ENCODE data around the gene EXOC3L4.

The EXOC3L4 gene

DNA sequence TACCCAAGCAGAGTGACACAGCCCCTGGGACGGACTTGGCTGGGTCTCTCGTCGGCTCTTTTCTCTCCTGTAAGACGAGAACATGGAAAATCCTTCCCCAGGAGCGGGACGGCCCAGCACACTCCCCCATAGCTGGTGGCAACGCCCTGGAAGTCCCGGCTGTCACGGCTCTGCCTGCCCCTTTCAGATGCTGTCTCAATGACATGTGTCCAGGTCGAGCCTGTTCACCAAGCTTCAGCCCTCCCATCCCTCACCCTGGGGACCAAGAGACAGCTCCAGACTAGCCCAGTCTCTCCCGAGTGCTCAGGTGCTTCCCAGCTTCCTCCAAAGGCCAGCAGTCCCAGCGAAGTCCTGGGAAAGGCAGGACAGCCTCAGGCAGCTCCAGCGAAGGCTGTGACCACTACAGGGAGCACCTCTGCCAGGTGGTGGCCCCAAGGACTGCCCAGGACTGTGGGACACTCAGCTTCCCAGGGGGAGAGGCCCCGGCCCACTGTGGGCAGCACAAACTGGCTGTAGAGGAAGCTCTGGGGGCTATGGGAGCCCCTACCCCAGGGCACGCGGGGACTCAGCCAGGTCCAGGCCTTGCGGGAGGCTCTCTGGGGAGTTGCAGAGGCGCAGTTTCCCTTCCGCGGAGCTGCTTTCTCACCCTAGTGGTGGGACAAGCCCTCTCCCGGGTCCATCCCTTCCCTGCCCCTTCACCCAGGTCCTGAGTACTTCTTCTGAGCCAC, 62.3 kb downstream of the EXOC3L4 start:
- no peak for DNase-seq

DNA sequence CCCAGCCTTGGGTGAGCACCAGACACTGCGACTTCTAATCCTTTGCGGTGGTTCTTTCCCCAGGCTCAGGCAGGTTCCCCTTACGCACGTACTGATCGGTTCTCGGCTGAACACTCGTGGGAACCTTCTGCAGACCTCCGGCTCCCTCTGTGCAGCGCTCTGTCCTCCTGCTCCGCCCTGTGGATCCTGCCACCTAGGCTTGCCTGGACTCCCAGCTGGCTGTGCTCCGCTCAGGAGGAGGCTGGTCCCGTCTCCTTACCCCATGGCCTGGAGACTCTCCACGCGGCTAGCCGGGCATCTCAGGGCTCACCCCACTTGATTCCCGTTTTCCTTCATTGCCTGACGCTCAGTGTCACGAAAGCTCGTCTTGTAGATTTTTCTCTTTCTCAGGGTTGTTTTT, 63.4 kb downstream of the EXOC3L4 start:
- no peak for DNase-seq

DNA sequence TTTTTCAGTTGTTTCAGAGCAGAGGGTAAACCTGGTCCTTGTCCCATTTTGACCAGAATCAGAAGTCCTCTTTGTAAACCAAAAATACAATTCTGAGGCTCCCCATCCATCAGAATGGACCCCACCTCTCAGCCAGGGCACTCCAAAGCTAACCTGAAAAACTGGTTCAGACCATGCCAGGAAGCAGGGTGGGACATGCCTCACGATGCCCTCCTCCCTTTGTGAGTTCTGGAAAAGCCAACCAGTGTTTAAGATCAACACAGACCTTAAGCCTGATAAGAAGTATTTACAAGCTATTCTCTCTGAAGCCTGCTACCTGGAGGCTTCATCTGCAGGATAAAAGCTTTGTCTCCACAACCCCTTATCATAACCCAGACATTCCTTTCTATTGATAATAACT, 64.2 kb downstream of the EXOC3L4 start:
- DNase-seq = no peak

Data from DMS79 treated with DMSO at 0.1 percent for 48 hours (cell line).